ENCODE measurements around the gene LRRFIP1.

The LRRFIP1 gene

DNA sequence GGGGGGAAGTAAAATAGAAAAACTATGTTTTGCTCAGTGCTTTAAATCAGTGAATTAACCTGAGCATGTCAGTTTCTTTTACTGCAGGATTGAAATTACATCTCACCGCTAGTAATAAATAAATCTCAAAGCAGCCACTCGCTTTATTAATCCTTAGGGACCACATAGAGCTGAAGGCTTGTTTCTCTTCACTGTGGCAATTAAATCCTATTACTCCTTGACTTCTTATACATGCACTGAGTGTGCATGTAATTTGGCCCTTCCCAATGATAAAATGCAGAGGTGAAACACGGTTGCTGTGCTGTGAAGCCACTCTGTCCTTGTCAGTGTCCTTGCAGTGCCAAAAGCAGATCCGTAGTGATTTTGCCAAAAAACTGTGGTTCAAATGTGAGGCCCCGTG is 94.1 kb downstream of the LRRFIP1 start:
- H3K4me1 ChIP-seq (ENCODE audit: control insufficient read depth, insufficient read depth, low read length), result peaks cover 28% of the 10 kb centered on the region
- H3K4me3 ChIP-seq (ENCODE audit: low read length), result no peak overlapping the region
- H3K4me2 ChIP-seq (ENCODE audit: low read length), result peak overlapping the region; percentile 37
- peaks cover 20% of the 10 kb centered on the region for H3K36me3 ChIP-seq (ENCODE audit: insufficient read depth, low read length)
- no peaks in the 10 kb centered on the region for H3K9me3 ChIP-seq (replicated peaks; ENCODE audit: low read length)
- no peaks in the 10 kb centered on the region for H3K27me3 ChIP-seq (ENCODE audit: control insufficient read depth, insufficient read depth, low read length)
- H3K9ac ChIP-seq (ENCODE audit: low read depth, low read length), result peak overlapping the region; percentile 11

DNA sequence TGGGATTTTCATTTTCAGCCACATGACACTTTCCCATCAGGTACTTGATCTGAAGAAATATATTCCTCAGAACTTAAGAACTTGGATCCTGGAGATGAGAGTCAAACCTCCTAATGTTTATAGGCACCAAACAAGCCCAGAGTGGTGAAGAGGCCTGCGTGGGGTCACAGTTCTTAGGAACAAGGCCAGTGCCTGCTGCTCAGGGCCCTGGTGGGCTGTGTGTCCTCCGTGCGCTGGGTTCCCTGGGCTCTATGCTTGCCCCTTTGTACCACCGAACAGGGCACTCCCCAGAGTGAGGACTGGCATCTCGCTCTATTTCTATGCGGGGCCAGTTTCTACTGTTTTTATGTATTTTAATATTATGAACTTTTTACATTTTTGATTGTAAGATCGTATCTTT is 95.2 kb downstream of the LRRFIP1 start:
- Histone ChIP-seq H3K27me3 (ENCODE audit: control insufficient read depth, insufficient read depth, low read length) (no peaks in the 10 kb centered on the region), H3K9me3 (replicated peaks; ENCODE audit: low read length) (no peaks in the 10 kb centered on the region), H3K9ac (ENCODE audit: low read depth, low read length) (no peak overlapping the region), H3K4me3 (ENCODE audit: low read length) (no peak overlapping the region), H3K4me2 (ENCODE audit: low read length) (no peak overlapping the region), H3K36me3 (ENCODE audit: insufficient read depth, low read length) (peaks cover 20% of the 10 kb centered on the region), H3K4me1 (ENCODE audit: control insufficient read depth, insufficient read depth, low read length) (peaks cover 38% of the 10 kb centered on the region)

DNA sequence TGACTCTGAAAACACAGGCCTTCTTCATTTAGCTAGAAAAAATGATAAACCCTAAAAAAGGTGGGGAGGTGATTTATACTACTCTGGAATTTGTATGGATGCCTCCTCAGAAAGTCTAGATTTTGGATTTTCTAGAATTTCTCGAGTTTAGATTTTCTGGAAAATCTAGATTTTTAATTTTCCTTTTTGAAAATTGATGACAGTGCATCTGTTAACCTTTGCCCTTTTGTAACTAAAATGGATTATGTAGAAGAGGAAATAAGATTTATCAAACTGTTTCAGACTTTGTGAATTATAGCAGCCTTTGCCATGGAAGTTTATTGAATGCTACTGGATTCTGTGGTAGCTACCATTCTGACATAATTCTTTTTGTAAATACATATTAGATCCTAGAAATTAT is 95.6 kb downstream of the LRRFIP1 start:
- Histone ChIP-seq H3K27me3 (ENCODE audit: control insufficient read depth, insufficient read depth, low read length) (no peaks in the 10 kb centered on the region), H3K4me3 (ENCODE audit: low read length) (no peak overlapping the region), H3K36me3 (ENCODE audit: insufficient read depth, low read length) (peaks cover 18% of the 10 kb centered on the region), H3K9ac (ENCODE audit: low read depth, low read length) (no peak overlapping the region), H3K4me1 (ENCODE audit: control insufficient read depth, insufficient read depth, low read length) (peaks cover 39% of the 10 kb centered on the region), H3K4me2 (ENCODE audit: low read length) (no peak overlapping the region), H3K9me3 (replicated peaks; ENCODE audit: low read length) (no peaks in the 10 kb centered on the region)

DNA sequence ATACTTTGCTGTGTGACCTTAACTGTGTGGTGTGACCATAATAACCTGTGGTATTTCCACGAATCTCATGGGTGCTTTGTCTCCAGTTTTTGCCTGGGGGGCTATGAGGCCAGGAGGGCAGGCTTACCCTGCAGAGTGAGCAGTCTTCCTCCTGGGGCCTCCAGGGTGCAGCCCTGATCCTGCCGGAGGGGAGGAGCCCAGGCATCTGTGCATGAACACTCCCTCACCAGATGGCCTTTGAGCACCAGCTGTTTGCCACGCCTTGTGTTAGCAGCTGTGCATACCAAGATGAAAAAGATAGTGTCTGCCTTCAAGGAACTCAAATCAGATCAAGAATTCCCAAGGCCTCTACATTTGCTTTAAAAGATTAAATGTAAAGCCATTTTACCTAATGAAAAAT is 96.2 kb downstream of the LRRFIP1 start:
- Histone ChIP-seq H3K4me1 (ENCODE audit: control insufficient read depth, insufficient read depth, low read length) (peaks cover 39% of the 10 kb centered on the region), H3K4me3 (ENCODE audit: low read length) (no peak overlapping the region), H3K9ac (ENCODE audit: low read depth, low read length) (no peak overlapping the region), H3K27me3 (ENCODE audit: control insufficient read depth, insufficient read depth, low read length) (no peaks in the 10 kb centered on the region), H3K9me3 (replicated peaks; ENCODE audit: low read length) (no peaks in the 10 kb centered on the region), H3K36me3 (ENCODE audit: insufficient read depth, low read length) (peaks cover 12% of the 10 kb centered on the region), H3K4me2 (ENCODE audit: low read length) (no peak overlapping the region)

DNA sequence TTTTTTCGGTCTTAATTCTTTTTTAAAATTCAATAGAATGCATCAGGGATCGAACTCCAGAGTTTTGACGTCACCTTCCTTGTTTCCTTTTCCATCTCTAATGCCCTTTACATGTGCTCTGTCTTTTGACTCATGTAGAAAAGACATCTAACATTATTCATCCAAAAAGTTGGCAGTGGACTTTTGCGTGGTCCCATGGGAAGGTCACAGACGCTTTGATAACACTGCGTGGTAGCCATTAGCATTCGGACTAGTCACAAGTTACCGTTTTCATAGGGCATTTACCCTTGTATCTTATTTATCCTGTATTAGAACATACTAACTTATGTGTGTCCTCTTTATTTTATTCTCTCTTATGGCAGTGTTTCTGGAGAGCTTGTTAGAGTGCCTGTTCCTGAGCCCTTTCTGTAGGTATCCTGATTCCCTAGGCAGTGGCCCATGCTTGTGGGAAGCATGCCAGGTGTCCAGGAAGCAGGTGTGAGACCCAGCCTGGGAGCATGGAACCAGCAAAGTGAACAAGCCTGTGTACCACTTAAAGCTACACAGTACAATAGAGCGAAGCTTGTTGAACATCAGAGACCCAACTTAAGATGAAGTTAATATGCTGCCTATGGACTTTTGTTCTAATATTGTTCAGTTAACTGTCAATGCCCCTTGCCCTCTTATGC is 97.6 kb downstream of the LRRFIP1 start:
- H3K4me3 ChIP-seq (ENCODE audit: low read length), result no peak overlapping the region
- no peak overlapping the region for H3K9ac ChIP-seq (ENCODE audit: low read depth, low read length)
- no peaks in the 10 kb centered on the region for H3K27me3 ChIP-seq (ENCODE audit: control insufficient read depth, insufficient read depth, low read length)
- H3K4me1 ChIP-seq (ENCODE audit: control insufficient read depth, insufficient read depth, low read length), result peaks cover 34% of the 10 kb centered on the region
- no peaks in the 10 kb centered on the region for H3K9me3 ChIP-seq (replicated peaks; ENCODE audit: low read length)
- H3K4me2 ChIP-seq (ENCODE audit: low read length), result no peak overlapping the region
- H3K36me3 ChIP-seq (ENCODE audit: insufficient read depth, low read length), result peaks cover 15% of the 10 kb centered on the region

DNA sequence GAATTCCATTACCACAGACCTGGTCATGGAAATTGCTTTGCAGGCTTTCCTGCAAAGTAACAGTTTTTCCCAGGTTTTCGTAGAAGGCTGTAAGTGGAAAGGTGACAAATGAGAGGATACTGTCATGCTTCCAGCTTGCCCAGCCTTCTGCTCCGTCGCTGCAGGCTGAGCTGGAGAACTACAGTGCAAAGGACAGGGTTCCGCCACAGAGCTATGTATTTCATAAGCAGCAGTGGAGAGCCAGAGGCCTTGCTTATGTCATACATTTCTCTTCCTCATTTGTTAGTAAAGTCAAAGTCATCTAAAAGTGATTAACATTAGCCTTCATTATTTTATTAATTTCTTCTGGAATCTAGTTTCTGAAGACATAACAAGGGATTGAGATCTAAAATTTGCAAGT is 98.3 kb downstream of the LRRFIP1 start:
- peaks cover 16% of the 10 kb centered on the region for H3K36me3 ChIP-seq (ENCODE audit: insufficient read depth, low read length)
- no peaks in the 10 kb centered on the region for H3K27me3 ChIP-seq (ENCODE audit: control insufficient read depth, insufficient read depth, low read length)
- no peak overlapping the region for H3K4me2 ChIP-seq (ENCODE audit: low read length)
- no peaks in the 10 kb centered on the region for H3K9me3 ChIP-seq (replicated peaks; ENCODE audit: low read length)
- H3K4me3 ChIP-seq (ENCODE audit: low read length), result no peak overlapping the region
- H3K4me1 ChIP-seq (ENCODE audit: control insufficient read depth, insufficient read depth, low read length), result peaks cover 31% of the 10 kb centered on the region
- no peak overlapping the region for H3K9ac ChIP-seq (ENCODE audit: low read depth, low read length)

DNA sequence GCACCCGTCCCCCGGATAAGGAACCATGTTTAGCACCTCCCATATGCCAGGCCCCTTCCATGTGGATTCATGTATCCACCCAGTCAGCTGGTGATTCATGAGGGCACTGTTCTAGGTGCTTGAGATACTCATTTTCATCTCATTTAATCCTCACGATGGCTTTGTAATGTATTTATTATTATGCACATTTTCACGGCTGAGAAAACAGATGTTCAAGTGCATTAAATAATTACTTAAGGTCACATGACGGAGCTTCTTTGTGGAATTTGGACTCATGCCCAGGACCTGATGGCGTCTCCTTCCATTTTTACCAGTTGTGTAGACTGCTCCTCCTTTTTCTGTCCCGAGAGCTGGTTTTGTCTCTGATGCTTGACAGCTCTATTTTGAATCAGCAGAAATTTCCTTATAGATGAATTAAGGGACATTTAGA is 99.0 kb downstream of the LRRFIP1 start:
- peaks cover 11% of the 10 kb centered on the region for H3K36me3 ChIP-seq (ENCODE audit: insufficient read depth, low read length)
- peak overlapping the region; percentile 15 for H3K4me2 ChIP-seq (ENCODE audit: low read length)
- no peak overlapping the region for H3K4me3 ChIP-seq (ENCODE audit: low read length)
- no peaks in the 10 kb centered on the region for H3K27me3 ChIP-seq (ENCODE audit: control insufficient read depth, insufficient read depth, low read length)
- H3K9ac ChIP-seq (ENCODE audit: low read depth, low read length), result no peak overlapping the region
- no peaks in the 10 kb centered on the region for H3K9me3 ChIP-seq (replicated peaks; ENCODE audit: low read length)
- H3K4me1 ChIP-seq (ENCODE audit: control insufficient read depth, insufficient read depth, low read length), result peaks cover 30% of the 10 kb centered on the region

DNA sequence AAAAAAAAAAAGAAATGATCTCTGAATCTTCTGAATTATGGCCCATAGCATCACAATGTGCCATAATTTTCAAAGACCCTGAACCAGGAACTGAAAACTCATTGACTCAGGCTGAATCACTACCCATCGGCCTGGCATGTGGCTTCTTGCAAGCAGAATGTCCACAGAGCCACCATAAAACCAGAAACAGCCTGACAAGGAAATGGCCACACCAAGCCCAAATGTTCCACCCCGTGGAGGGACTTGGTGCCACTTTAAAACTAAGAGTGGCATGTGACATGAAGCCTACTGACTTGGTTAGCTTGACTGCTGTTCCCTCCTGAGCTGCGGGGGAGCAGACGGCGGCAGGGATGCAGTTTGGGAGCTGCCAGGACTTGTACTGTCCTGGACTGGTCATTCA is 100.0 kb downstream of the LRRFIP1 start:
- Histone ChIP-seq H3K4me1 (ENCODE audit: control insufficient read depth, insufficient read depth, low read length) (peaks cover 36% of the 10 kb centered on the region), H3K9me3 (replicated peaks; ENCODE audit: low read length) (no peaks in the 10 kb centered on the region), H3K36me3 (ENCODE audit: insufficient read depth, low read length) (peaks cover 9% of the 10 kb centered on the region), H3K4me3 (ENCODE audit: low read length) (no peak overlapping the region), H3K4me2 (ENCODE audit: low read length) (no peak overlapping the region), H3K9ac (ENCODE audit: low read depth, low read length) (no peak overlapping the region), H3K27me3 (ENCODE audit: control insufficient read depth, insufficient read depth, low read length) (no peaks in the 10 kb centered on the region)

DNA sequence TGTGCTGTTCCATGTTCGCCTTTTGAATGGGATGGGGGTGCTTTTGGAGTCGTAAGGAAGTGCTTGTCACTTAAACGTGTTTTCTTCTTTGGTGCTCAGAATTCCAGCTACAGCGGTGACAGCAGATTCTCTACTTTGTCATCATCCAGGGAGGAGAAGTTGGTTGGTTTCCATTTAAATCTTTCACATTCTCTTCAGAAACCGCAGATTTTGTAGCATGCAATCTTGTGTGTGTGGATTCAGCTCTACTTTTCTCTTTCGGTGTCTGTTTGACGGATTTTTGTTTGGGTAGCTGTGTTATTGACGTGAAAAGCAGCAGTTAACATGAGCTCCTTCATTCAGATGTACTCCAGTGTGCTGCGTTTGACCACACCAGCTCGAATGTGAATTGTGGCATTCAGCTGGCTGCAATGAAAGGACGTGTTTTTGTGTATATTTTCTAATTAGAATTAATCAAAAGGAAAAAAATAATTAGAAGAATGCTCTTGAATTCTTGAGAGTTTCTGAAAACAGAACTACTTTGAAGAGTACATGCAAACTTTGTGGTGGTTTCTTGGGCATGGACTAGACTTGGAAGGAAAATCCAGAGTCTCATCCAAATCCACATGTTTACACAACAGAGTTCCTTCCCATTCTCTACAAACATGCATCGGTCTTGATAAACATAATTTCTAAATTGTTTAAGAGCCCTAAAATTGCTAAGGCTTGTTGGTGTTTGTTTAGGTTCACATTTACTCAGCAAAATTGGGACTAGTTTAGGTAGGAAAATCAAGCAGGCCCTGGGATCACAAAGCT is 102.5 kb downstream of the LRRFIP1 start:
- H3K27me3 ChIP-seq (ENCODE audit: control insufficient read depth, insufficient read depth, low read length), result no peaks in the 10 kb centered on the region
- no peak overlapping the region for H3K4me2 ChIP-seq (ENCODE audit: low read length)
- H3K4me3 ChIP-seq (ENCODE audit: low read length), result no peak overlapping the region
- H3K36me3 ChIP-seq (ENCODE audit: insufficient read depth, low read length), result peaks cover 9% of the 10 kb centered on the region
- peaks cover 49% of the 10 kb centered on the region for H3K4me1 ChIP-seq (ENCODE audit: control insufficient read depth, insufficient read depth, low read length)
- H3K9ac ChIP-seq (ENCODE audit: low read depth, low read length), result no peak overlapping the region
- no peaks in the 10 kb centered on the region for H3K9me3 ChIP-seq (replicated peaks; ENCODE audit: low read length)

DNA sequence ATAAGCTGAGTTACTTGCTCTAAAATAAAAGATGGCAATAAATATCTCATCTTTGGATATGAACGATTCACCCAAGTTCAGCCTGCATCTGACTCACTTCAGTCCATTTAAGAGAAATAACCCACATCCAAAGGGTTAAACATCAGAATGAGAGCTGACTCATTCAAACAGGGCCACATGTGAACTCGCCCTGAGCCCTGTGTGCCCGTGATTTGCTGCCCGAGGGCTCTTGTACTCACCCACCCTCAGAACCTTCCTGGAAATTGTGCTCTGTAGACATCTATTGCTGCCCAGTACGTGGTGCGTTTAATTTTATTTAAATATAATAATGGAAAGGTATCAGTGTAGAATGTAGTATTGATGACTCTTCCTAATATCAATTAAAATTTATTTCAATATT is 104.3 kb downstream of the LRRFIP1 start:
- Histone ChIP-seq H3K9ac (ENCODE audit: low read depth, low read length) (no peak overlapping the region), H3K9me3 (replicated peaks; ENCODE audit: low read length) (no peaks in the 10 kb centered on the region), H3K27me3 (ENCODE audit: control insufficient read depth, insufficient read depth, low read length) (no peaks in the 10 kb centered on the region), H3K4me2 (ENCODE audit: low read length) (peak overlapping the region; percentile 22), H3K4me3 (ENCODE audit: low read length) (no peak overlapping the region), H3K36me3 (ENCODE audit: insufficient read depth, low read length) (peaks cover 19% of the 10 kb centered on the region), H3K4me1 (ENCODE audit: control insufficient read depth, insufficient read depth, low read length) (peaks cover 41% of the 10 kb centered on the region)

DNA sequence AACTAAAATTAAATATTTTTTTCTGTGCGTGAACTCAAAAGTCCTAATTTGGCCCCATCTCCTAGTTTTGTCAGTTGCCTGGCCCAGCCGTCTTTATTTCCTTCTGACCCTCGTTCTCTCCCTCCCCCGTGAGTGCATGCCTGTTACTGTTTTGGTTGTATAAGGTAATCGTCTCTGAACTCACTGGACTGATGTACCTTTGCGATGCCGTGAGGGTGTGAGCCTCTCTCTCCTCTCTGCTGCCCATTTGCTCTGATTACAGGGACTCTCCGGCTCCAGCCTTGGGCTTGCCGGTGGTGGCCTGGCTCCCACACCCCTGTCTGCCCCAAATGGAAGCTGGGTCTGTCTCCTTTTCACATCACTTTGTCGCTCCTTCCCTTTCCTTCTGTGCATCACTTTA is 104.7 kb downstream of the LRRFIP1 start:
- H3K36me3 ChIP-seq (ENCODE audit: insufficient read depth, low read length), result peaks cover 23% of the 10 kb centered on the region

More for the DNA sequence above, 104.7 kb downstream of the LRRFIP1 start:
- no peaks in the 10 kb centered on the region for H3K27me3 ChIP-seq (ENCODE audit: control insufficient read depth, insufficient read depth, low read length)
- H3K4me2 ChIP-seq (ENCODE audit: low read length), result peak overlapping the region; percentile 22
- peaks cover 37% of the 10 kb centered on the region for H3K4me1 ChIP-seq (ENCODE audit: control insufficient read depth, insufficient read depth, low read length)
- no peak overlapping the region for H3K4me3 ChIP-seq (ENCODE audit: low read length)
- H3K9me3 ChIP-seq (replicated peaks; ENCODE audit: low read length), result no peaks in the 10 kb centered on the region
- H3K9ac ChIP-seq (ENCODE audit: low read depth, low read length), result peak overlapping the region; percentile 12

Data from skeletal muscle satellite cell (primary cell).